NCI-H1092 (cell line): ENCODE results near the gene SFXN1.

Experiments used
- DNase-seq: peaks from one replicate; lab custom pipeline; 2025; lab: John Stamatoyannopoulos, UW

SFXN1 gene

DNA sequence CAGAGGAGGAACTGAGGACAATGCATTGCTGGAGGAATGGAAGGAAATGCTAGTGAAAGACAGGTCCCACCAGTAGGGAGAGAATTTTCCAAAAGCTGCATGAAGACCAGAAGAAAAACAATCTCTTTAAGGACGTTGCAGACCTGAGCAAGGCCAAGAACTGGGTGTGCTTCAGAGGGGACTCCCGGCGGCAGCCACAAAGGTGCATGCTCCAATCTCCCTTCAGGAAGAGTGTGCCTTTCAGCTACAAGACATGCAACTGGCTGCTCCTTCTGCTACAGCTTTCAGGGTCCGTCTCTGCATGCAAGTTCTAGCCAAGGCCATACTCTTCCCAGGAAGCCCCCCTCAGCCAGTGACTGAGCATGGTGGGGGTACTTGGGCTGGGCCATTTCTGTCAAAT, 62.9 kb downstream of the SFXN1 start:
- DNase-seq, result no peak

DNA sequence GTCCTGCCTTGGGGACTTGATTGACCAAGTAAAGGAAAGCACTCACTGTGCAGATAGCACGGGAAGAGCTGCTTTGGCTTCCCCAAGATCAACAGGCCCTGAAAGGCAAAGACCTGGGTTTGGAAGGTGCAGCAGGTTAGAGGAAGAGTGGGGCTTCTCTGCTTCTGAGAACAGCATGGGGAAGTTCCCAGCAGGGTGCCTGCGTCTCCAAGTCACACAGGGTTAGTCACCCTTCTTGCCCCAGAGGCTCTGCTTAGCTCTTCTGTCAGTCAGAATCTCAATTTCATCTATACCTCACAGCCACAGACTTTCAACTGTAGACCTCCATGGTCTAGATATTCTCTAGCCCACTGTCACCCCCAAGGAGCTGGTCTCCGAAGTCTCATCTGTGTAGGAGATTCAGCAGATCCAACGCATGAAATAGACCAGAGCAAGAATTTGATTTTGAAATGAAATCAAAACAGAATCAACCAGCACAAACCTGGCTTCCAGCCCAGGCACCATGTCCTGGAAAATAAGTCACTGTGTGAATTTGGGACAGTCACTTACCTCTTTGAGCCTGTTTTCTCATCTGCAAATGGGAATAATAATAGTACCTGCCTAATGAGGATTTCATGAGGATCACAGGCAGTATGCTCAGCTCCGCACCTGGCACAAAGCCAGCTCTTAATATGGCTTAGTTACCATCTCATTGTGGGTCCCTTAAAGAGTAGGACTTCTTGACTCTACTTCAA, 64.0 kb downstream of the SFXN1 start:
- DNase-seq, result no peak

DNA sequence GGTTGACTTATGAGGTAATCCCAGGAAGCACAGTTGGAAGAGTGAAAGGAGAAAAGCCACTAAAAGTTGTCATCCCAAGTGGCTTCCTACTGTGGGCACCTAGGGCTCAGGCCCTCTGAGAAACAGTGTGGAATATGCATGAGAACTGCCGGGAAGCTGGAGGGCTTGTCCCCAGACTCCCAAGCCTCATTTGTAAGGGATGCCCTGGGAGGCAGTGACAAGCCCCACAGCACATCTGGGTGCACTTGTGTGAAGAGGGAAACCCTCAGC, 64.5 kb downstream of the SFXN1 start:
- no peak for DNase-seq

DNA sequence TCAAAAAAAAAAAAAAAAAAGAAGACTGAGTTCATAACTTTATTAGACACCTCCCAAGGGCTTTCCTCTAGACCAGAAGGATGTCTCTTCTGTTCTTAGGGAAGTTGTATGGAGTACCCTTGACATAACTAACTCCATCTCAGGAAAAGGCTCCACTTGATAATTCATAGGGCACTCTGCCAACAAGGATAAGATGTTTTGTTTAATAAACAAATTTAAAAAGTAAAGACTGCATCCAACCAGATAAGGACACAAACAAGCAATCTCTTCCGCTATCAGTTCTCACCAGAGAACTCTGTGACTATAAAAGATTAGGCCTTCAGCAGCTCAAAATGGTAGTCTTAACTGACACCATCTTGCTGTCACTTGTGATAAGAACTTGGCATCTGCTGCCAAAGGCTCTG, 65.8 kb downstream of the SFXN1 start:
- DNase-seq, result no peak

DNA sequence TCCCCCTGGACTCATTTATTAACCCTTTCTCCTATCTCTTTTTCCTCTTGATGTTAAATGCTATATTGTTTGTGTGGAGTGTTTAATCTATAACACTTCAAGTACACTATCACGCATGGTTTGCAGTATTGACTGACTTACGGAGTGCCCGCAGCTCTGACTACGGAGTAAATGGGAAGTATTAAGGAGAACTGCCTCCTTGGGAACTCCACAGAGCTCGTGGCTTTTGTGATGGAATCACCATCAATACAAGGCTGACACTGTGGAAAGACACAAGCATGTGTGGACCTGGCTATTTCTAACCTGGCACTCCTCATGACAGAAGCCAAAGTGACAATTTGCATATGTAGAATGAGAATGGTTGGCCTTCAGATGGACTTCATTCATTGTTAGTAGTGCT, 66.2 kb downstream of the SFXN1 start:
- no peak for DNase-seq

DNA sequence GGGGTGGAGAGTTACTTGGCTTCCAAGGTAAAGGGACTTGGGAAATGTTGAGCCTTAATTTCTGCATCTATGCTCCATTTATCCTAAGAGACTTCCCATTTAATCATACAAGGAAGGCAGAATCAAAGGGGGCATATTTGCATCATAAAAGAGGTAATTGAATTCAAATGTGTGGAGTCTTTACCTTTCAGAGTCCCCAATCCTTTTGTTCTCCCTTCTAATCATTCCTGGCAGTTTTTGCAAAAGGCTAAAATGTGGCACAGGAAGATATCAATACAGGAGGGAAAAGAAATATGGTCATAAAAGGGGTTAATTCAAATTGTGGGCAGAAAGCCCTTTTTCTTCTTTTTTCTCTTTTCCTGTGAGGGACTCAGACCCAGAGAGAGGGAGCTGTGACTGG, 69.5 kb downstream of the SFXN1 start:
- DNase-seq, result no peak

DNA sequence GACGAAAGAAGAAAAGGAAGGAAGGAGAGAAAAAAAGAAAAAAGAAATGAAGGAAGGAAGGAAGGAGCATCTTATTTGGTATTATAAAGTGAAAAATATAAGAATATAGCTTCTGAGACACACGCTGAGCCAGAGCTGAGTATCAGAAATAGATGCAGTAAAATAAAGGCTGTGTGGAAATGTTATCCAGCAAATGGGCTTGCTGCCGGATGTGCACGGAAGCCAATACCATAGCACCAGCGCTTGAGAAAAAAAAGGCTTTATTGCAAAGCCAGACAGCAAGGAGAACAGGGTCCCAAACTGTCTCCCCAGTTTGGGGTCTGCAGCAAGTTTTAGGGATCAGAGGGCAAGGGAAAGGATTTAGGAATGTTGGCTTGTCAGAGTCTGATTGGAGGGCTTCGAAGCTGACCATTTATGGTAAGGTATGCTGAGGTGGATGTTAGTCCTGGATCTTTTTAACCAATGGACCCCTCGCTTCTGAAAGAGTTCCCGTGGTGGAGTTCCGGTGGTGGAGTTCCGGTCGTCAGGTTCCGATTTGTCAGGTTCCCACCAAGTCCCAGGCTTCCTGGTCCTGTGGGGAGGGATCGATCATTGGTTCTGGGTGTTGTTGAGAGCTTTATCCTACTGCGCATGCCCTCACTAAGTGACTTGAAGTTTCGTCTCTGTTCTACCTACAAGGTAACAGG, 70.4 kb downstream of the SFXN1 start:
- no peak for DNase-seq

DNA sequence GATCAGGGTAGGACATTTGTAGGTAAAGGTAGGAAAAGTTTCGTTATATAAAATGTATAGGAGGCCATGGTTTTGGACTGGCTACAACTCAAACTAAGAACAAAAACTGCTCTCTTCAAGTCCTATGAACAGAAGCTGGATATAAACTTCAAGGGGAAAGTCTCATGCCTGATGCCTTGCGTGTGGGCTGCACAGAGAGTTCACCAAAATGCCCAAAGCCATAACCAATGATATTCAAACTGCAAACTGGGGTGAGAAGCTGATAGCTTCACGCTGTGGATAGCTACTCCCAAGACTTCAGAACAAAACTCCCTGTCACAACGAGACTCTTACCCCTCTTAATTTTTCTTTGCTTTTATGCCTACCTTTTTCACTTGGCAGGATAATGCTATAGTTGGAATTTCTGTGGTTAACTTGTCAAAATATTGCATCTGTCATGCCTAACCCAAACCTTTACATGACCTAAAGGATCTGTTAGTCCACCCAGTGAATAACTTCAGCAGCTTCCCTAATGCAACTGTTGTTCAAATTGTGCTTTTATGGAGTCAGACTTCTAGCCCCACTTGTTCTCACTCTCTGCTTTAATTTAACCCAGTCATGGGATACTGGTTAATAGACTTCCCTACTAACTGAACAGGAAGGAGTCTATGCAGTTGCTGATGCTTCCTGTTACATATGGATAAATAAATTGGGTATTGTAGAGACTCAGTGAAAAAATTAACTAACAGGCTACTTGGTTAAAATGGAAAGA, 71.9 kb downstream of the SFXN1 start:
- DNase-seq, result no peak

DNA sequence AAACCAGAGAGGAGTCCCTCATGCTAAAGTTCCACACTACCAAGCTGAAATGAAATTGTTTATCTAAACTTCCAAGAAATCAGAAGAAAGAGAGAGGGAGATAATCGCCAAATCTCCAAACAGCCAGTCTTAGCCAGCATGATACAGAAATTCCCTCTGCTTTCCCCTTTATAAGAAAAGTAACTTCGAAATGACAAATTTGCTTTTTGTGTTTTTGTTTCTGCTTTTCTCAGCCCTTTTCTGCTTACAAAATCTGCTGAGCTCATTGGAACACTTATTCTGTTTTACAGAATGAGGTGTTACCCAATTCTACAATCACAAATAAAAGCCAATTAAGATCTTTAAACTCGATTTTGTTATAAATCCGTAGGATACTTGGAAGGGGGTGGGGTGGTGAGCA, 72.9 kb downstream of the SFXN1 start:
- DNase-seq, result no peak

DNA sequence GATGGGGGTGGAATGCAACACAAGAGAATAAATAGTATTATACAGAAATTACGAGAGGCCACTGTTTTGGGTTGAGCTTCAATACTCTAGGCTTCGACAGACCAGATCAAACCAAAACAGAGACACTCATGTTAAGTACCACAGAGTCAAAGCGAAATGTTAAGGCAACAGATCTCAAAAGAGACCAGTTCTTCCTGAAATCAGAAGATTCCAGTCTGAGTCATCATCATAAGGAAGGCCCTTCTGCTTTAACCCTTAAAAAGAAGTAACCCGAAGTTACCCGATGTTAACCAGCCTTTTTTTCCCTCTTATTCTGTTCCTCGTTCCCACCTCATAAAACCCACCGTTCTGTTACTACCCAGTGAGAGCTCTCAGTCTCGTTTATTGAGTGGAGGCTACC, 75.9 kb downstream of the SFXN1 start:
- no peak for DNase-seq

DNA sequence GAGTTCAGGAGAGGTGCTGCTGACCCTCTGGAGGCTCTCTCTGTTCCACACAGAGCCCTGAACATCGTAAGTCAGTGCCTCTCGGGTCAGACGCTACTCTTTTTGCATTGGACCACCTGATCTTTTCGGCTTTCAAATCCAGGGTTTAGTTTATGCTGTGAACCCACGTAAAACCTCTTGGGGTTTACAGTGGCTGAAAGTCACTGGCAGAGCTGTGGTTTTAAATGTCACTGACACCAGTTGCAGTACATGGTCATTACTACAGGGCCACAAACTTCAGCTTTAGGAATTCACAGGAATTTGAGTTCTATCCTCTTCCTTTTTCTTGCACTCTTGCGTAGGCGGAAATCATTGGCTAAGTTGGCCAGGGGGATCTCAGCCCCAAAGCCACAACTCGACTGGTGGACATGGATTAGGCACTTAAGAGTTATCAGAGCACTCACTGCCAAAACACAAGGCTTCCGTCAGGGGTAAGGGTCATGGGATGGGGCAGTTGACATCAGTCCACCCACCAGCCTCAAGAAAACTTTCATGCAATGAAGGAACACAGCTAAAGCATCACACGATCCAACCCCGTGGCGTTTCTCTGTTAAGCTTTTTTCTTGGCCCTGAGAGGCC, 76.9 kb downstream of the SFXN1 start:
- DNase-seq, result no peak

DNA sequence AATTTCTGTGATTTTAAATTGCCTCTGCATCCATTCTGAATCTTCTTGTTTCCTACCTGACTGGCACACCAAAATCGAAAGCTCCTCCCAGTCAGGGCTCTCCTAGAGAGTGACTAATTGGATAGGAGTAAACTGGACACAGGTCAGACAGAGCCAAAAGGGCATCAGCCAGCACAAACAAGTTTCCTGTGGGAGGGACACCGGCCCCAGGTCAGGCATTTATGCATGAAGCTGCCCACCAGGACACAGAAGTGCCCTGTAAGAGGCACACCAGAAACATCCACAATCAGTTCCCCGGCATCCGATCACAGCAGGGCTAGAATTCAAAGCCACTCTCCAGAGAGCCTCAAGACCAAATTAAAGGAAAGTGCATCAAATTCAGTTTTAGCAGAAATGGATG, 78.4 kb downstream of the SFXN1 start:
- no peak for DNase-seq

DNA sequence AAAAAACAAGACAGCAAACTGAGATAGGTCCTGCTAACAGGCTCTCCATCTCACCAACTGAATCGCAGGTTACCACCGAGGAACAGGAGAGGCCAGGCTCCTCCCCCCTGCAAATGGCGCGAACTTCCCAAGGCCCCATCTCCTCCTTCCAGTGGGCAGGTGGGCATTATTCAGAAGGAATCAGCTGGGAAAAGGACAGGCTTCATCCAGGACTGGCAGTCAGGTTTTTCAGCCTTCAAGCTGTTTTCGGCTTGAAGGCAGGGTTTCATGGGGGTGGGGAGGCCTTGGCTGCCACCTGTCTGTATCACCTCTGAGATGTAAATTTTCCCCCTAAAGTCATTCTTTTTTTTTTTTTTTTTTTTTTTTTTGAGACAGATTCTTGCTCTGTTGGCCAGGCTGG, 79.4 kb downstream of the SFXN1 start:
- DNase-seq, result no peak

DNA sequence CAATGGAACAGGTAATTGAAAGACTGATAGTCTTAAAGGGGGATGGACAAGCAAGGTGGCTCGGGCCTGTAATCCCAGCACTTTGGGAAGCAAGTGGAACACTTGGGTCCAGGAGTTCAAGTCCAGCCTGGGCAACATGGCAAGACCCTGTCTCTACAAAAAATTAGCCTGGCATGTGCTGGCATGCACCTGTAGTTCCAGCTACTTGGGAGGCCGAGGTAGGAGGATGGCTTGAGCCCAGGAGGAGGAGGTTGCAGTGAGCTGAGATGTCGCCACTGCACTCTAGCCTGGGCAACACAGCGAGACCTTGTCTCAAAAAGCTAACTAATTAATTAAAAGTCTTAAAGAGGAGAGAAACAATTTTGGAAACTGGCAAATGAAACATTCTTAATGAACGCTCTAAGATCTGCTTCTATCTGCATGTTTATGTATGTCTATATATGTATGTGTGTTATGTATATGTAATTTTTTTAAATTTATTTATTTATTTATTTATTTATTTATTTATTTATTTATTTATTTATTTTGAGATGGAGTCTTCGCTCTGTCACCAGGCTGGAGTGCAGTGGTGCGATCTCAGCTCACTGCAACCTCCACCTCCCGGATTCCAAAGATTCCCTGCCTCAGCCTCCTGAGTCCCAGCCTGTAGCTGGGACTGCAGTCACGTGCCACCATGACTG, 80.6 kb downstream of the SFXN1 start:
- no peak for DNase-seq

DNA sequence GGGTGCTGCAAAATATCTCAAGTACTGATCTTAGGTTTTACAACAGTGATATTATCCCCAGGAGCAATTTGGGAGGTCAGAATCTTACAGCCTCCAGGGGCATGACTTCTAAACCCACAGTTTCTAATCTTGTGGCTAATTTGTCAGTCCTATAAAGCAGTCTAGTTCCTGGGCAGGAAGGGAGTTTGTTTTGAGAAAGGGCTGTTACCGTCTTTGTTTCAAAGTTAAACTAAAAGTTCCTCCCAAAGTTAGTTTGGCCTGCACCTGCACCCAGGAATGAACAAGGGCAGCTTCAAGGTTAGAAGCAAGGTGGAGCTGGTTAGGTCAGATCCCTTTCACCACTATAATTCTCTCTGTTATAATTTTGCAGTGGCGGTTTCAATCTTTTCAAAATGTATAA, 81.7 kb downstream of the SFXN1 start:
- no peak for DNase-seq

DNA sequence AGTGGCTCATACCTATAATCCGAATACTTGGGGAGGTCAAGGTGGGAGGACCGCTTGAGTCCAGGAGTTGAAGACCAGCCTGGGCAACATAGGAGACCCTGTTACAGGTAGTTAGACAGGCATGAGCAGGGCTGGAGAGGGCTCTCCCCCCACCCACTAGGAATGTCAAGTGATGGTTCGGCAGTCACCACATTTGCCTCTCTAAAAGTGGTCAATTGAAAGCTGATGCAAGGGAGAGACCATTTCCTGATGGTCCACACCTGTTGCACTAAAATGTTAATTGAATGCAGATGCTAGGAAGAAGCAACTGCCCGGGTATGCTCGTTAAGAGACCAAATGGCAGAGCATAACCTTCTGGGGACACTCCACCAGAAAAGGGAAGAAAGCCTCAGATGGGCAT, 82.7 kb downstream of the SFXN1 start:
- DNase-seq, result no peak

DNA sequence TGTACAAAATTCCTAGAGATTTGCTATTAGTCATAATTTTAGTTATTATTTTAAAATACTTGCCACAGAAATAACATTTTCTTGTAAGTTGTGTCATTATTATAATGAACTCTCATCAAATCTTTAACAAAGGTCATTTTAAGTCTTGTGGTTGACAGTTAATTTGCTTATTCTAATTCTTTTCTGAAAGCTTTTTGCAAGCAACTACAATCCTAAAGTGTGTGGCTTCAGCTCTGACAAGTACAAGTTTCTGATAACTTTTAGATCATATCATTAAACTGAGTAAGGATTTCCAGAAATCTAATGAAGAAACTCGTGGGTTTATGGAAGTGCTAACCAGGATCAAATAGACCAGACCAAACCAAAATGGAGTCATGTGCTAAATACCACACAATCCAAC, 86.4 kb downstream of the SFXN1 start:
- DNase-seq, result no peak

DNA sequence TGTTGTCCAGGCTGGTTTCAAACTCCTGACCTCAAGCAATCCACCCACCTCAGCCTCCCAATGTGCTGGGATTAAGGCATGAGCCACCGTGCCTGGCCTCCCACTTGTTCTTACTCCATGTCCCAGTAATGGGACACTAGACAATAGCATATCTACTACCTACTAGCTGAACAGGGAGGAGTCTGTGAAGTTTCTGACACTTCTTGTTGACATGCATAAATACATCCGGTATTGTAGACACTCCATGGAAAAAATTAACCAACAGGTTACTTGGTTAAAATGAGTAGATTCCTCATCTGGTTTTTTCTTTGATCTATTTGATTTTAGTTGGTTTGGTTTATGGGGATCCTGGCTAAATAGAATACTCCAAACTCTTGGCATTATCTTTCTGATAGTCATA, 88.3 kb downstream of the SFXN1 start:
- DNase-seq, result no peak

DNA sequence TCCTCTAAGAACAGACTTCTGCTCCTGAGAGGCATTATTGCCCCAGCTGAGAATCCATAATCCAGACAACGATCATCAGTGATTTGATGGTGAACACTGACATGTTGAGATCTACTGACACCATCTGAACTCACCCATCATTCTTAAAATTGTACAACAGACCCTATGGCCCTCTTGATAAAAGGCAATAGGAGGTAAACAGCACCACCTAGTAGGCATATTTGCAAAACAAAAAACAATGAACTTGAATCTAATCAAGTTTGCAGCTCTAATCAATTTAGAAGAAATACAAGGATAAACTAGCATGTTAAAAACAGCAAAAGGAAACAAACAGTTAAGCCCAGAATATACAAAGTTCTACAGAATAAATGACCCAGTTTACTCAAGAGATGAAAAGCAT, 89.6 kb downstream of the SFXN1 start:
- DNase-seq, result no peak

DNA sequence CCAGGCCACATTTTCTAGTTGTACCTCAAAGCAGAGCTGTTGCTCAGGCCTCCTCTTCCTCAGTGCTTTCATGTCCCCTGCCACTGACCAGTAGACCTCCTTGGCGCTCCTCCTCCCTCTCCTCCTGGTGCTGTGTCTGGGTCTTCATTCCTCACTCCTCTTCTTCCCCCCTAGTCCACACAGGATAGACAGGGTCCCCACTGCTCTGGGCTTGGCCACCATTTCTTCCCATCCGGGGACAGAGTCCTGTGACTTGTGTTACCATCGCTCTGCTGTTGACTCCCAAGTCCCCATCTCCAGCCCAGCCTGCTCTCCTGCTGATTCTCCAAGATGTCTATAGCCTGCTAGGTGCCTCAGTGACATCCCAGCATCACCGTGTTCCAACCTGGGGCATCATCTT, 91.3 kb downstream of the SFXN1 start:
- DNase-seq, result no peak

DNA sequence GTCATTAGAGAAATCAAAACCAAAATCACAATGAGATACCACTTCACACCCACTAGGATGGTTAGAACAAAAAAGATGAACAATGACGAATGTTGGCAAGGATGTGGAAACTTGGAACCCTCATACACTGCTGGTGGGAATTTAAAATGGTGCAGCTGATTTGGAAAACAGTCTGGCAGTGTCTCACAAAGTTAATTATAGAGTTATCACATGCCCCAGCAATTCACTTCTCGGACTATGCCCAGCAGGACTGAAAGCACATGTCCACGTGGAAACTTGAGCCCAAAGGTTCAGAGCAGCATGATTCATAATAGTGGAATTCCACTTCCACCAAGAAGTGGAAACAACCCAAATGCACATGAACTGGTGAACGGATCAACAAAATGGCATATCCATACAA, 94.5 kb downstream of the SFXN1 start:
- DNase-seq, result no peak

DNA sequence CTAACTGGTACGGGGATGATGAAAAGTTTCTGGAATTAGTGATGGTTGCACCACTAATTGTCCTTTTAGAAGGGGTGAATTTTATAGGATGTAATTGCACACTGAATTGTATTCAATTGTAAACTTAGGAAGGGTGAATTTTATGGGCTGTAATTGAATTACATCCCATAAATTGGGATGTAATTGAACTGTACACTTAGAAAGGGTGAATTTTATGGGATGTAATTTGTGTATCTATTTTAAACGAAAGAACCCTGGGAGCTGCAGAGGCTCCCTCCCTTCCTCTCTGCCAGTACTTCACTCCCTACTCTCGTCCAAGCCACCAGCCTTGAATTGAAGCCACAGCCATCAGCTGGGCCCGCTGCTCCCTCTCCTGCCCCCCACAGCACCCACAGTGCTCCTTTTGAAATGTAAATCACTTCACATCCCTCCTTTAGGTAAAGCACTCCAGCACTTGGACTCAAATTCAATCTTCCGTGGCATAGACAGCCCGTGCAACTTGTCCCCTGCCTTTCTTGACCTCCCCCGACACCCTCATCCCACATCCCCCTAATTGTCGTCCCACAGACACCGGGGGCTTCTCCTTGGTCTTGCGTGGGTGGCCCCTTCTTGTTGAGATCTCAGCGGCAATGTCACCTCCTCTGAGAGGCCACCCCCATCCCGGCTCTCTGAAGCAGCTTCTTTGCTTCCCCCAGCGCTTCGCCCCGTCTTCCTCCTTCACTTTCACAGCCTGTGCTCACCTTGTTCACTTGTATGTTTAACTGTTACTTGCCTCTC, 95.3 kb downstream of the SFXN1 start:
- no peak for DNase-seq
